ENCODE data around the gene USP7. TPM values are rescaled to one million over a fixed set of nuclear protein-coding genes. Genes with fewer than 3 reads are reported as not detected.

USP7 gene
- total RNA-seq, 1 experiment from 2014 or later, result 73.8 TPM

- no peak overlapping the region for H3K27ac ChIP-seq (ENCODE audit: low read length)
- intact Hi-C loops (cut with micrococcal nuclease), result no loop called here
- no peaks in the 10 kb centered on the region for H3K36me3 ChIP-seq (ENCODE audit: low read depth, low read length)
- H3K9me2 ChIP-seq (replicated peaks; ENCODE audit: low read length), result no peaks in the 10 kb centered on the region
- no peak overlapping the region for H2AFZ ChIP-seq (ENCODE audit: low read length)
- BruUV-seq (replicated peaks), result no TSS peak
- no peaks in the 10 kb centered on the region for H3K9me3 ChIP-seq (ENCODE audit: low read length)
- peaks cover 61% of the 10 kb centered on the region for H3K79me2 ChIP-seq (ENCODE audit: low read length)
- ATAC-seq, result no peak
- no peak overlapping the region for H3K4me2 ChIP-seq (ENCODE audit: low read length)
- peaks cover 8% of the 10 kb centered on the region; the same call in 1 of the 2 replicates for H3K4me1 ChIP-seq (ENCODE audit: insufficient read depth, low read length)
- no peak for DNase-seq
- H3K4me3 ChIP-seq (ENCODE audit: low read length), result no peak overlapping the region
- no peaks in the 10 kb centered on the region for H3F3A ChIP-seq (ENCODE audit: low read length, unreplicated experiment)
- ChIA-PET CTCF (no interaction called here), POLR2A (ENCODE audit: unreplicated experiment) (interaction anchor here (0.6 kb wide), 1 partner anchor 23 kb away, joined by 4 read pairs; no protein-coding TSS in a partner anchor)
- TF ChIP-seq CTCF (conservative IDR thresholded peaks at IDR 0.05; ENCODE audit: low read depth, low read length), result no peak
- TF ChIP-seq EZH2 (IDR thresholded peaks at IDR 0.05; ENCODE audit: low read length, unreplicated experiment), result no peak
- TF ChIP-seq EZH2phosphoT487 (IDR thresholded peaks at IDR 0.05; ENCODE audit: borderline replicate concordance, low read length), result no peak
- H4K20me1 ChIP-seq (ENCODE audit: low read length), result peaks cover 19% of the 10 kb centered on the region
- H3K9ac ChIP-seq (ENCODE audit: low read length), result no peak overlapping the region
- H3K27me3 ChIP-seq (ENCODE audit: low read length), result no peaks in the 10 kb centered on the region
Measured at GRCh38 chr16:8861563-8862308, 102.0 kb downstream of the USP7 start.

- no peaks in the 10 kb centered on the region for H3K9me2 ChIP-seq (replicated peaks; ENCODE audit: low read length)
- H3K4me2 ChIP-seq (ENCODE audit: low read length), result no peak overlapping the region
- H2AFZ ChIP-seq (ENCODE audit: low read length), result no peak overlapping the region
- no peak overlapping the region for H3K4me3 ChIP-seq (ENCODE audit: low read length)
- ChIA-PET POLR2A (ENCODE audit: unreplicated experiment) (no interaction called here), CTCF (no interaction called here)
- no peaks in the 10 kb centered on the region for H3K27me3 ChIP-seq (ENCODE audit: low read length)
- H3K36me3 ChIP-seq (ENCODE audit: low read depth, low read length), result 0 out of 2 replicates have a peak, but pooled peaks cover under 1% of the 10 kb centered on the region
- intact Hi-C loops (cut with micrococcal nuclease), result no loop called here
- no peak for ATAC-seq
- peaks cover 3% of the 10 kb centered on the region; the same call in 1 of the 2 replicates for H3K4me1 ChIP-seq (ENCODE audit: insufficient read depth, low read length)
- no peaks in the 10 kb centered on the region for H3K9me3 ChIP-seq (ENCODE audit: low read length)
- peaks cover 12% of the 10 kb centered on the region for H4K20me1 ChIP-seq (ENCODE audit: low read length)
- H3K27ac ChIP-seq (ENCODE audit: low read length), result no peak overlapping the region
- peaks cover 46% of the 10 kb centered on the region for H3K79me2 ChIP-seq (ENCODE audit: low read length)
- TF ChIP-seq CTCF (conservative IDR thresholded peaks at IDR 0.05; ENCODE audit: low read depth, low read length) (no peak), EZH2 (IDR thresholded peaks at IDR 0.05; ENCODE audit: low read length, unreplicated experiment) (no peak), EZH2phosphoT487 (IDR thresholded peaks at IDR 0.05; ENCODE audit: borderline replicate concordance, low read length) (no peak)
- no TSS peak for BruUV-seq (replicated peaks)
- DNase-seq, result no peak
- no peak overlapping the region for H3K9ac ChIP-seq (ENCODE audit: low read length)
- no peaks in the 10 kb centered on the region for H3F3A ChIP-seq (ENCODE audit: low read length, unreplicated experiment)
Measured at GRCh38 chr16:8859913-8860881, 103.5 kb downstream of the USP7 start.
